ENCODE measurements around the gene NSMF. TPM values are rescaled to one million over a fixed set of nuclear protein-coding genes. Genes with fewer than 3 reads are reported as not detected.

The NSMF gene
- total RNA-seq, 1 donor: 22.0 TPM

GRCh38 chr9:137427454-137428310, 31.5 kb downstream of the NSMF start:
- no peak for TF ChIP-seq CTCF (IDR thresholded peaks at IDR 0.05; ENCODE audit: insufficient read depth, low read depth, low read length)
- no peak overlapping the region for H3K4me3 ChIP-seq (ENCODE audit: low read depth, low read length)
- DNase-seq (ENCODE audit: low read depth): no peak

- no peak overlapping the region for H3K4me3 ChIP-seq (ENCODE audit: low read depth, low read length)
- DNase-seq (ENCODE audit: low read depth): no peak
- TF ChIP-seq CTCF (IDR thresholded peaks at IDR 0.05; ENCODE audit: insufficient read depth, low read depth, low read length): no peak
These were observed 33.0 kb downstream of the NSMF start for GRCh38 chr9:137426018-137426681.

GRCh38 chr9:137423514-137424291, 35.4 kb downstream of the NSMF start:
- H3K4me3 ChIP-seq (ENCODE audit: low read depth, low read length): peak overlapping the region; percentile 47
- TF ChIP-seq CTCF (IDR thresholded peaks at IDR 0.05; ENCODE audit: insufficient read depth, low read depth, low read length): no peak
- DNase-seq (ENCODE audit: low read depth): no peak

- TF ChIP-seq CTCF (IDR thresholded peaks at IDR 0.05; ENCODE audit: insufficient read depth, low read depth, low read length): peak; percentile 54
- peak; percentile 93 for DNase-seq (ENCODE audit: low read depth)
- peak within 1 kb of the TSS; percentile 80 for H3K4me3 ChIP-seq (ENCODE audit: low read depth, low read length)
These were observed 36.3 kb downstream of the NSMF start, which contains the start of the genes EXD3 and NOXA1 for GRCh38 chr9:137422604-137423513. Gene EXD3, minus strand, starts transcription at chr9:137423162. Its CDS starts 27,805 bp downstream, at chr9:137395357. Gene NOXA1, plus strand, starts transcription at chr9:137423393. Its CDS starts 137 bp downstream, at chr9:137423530.

- peak overlapping the region; percentile 80 for H3K4me3 ChIP-seq (ENCODE audit: low read depth, low read length)
- DNase-seq (ENCODE audit: low read depth): no peak
- no peak for TF ChIP-seq CTCF (IDR thresholded peaks at IDR 0.05; ENCODE audit: insufficient read depth, low read depth, low read length)
These were observed 37.1 kb downstream of the NSMF start for GRCh38 chr9:137421838-137422603.

Measured in fibroblast of villous mesenchyme (primary cell).